Astrocyte (in vitro differentiated cells and primary cell): ENCODE results near the gene CUL5.

Experiments used
- EZH2 ChIP-seq: IDR thresholded peaks from 2 replicates; pipeline ENCODE4 v1.6.1; 2012; ENCODE audit warnings: mild to moderate bottlenecking, low read length, inconsistent platforms; ENCODE audit not compliant: insufficient read depth
- TF ChIP-seq, protein P1 (sequence below): IDR thresholded peaks from 2 replicates; pipeline ENCODE4 v1.5.1; 2011; ENCODE audit warnings: low read depth, mild to moderate bottlenecking, inconsistent platforms, low read length, moderate library complexity; ENCODE audit not compliant: insufficient read depth

DNA sequence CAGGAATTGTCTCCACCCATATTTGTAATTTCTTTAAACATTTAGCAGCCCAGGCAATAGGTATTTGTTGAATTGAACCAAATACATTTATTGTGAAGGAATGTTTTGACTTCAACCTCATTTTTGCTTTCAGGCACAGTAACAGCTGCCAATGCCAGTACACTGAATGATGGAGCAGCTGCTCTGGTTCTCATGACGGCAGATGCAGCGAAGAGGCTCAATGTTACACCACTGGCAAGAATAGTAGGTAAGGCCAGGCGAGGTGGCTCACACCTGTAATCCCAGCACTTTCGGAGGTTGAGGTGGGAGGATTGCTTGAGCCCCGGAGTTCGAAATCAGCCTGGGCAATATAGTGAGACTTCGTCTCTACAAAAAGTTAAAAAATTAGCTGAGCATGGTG is 133.6 kb downstream of the CUL5 start:
- TF ChIP-seq, protein P1, sequence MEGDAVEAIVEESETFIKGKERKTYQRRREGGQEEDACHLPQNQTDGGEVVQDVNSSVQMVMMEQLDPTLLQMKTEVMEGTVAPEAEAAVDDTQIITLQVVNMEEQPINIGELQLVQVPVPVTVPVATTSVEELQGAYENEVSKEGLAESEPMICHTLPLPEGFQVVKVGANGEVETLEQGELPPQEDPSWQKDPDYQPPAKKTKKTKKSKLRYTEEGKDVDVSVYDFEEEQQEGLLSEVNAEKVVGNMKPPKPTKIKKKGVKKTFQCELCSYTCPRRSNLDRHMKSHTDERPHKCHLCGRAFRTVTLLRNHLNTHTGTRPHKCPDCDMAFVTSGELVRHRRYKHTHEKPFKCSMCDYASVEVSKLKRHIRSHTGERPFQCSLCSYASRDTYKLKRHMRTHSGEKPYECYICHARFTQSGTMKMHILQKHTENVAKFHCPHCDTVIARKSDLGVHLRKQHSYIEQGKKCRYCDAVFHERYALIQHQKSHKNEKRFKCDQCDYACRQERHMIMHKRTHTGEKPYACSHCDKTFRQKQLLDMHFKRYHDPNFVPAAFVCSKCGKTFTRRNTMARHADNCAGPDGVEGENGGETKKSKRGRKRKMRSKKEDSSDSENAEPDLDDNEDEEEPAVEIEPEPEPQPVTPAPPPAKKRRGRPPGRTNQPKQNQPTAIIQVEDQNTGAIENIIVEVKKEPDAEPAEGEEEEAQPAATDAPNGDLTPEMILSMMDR, result no peak
- no peak for TF ChIP-seq EZH2
